Measurements from ENCODE around the gene VRK2.
"Not testable (repeated sequence)": the region's sequence is repeated elsewhere in the genome, so short reads cannot be mapped to it uniquely, and the experiment has no call there.

VRK2 gene

GRCh38 chr2:58055033-58055786, 8.6 kb downstream of the VRK2 start:
- no peak for DNase-seq (ENCODE audit: low read depth)

GRCh38 chr2:58056192-58056916, 9.7 kb downstream of the VRK2 start:
- no peak for DNase-seq (ENCODE audit: low read depth)

- DNase-seq (ENCODE audit: low read depth) = no peak
Observed at GRCh38 chr2:58057707-58058530, 11.3 kb downstream of the VRK2 start.

- peak; percentile 76 for DNase-seq (ENCODE audit: low read depth)
Observed at GRCh38 chr2:58063641-58064040, 17.0 kb downstream of the VRK2 start.

- no peak for DNase-seq (ENCODE audit: low read depth)
Observed at GRCh38 chr2:58064086-58064485, 17.5 kb downstream of the VRK2 start.

- DNase-seq (ENCODE audit: low read depth) = no peak
Observed at GRCh38 chr2:58065248-58065647, 18.6 kb downstream of the VRK2 start.

- no peak for DNase-seq (ENCODE audit: low read depth)
Observed at GRCh38 chr2:58067001-58067400, 20.4 kb downstream of the VRK2 start.

GRCh38 chr2:58070765-58071164, 24.2 kb downstream of the VRK2 start:
- no peak for DNase-seq (ENCODE audit: low read depth)

- DNase-seq (ENCODE audit: low read depth) = no peak
Observed at GRCh38 chr2:58072102-58072501, 25.5 kb downstream of the VRK2 start.

- no peak for DNase-seq (ENCODE audit: low read depth)
Observed at GRCh38 chr2:58073008-58073407, 26.4 kb downstream of the VRK2 start.

- DNase-seq (ENCODE audit: low read depth) = no peak
Observed at GRCh38 chr2:58073751-58074150, 27.1 kb downstream of the VRK2 start.

- DNase-seq (ENCODE audit: low read depth) = no peak
Observed at GRCh38 chr2:58081000-58081399, 34.4 kb downstream of the VRK2 start.

- no peak for DNase-seq (ENCODE audit: low read depth)
Observed at GRCh38 chr2:58089081-58089480, 42.5 kb downstream of the VRK2 start.

GRCh38 chr2:58092772-58093171, 46.2 kb downstream of the VRK2 start:
- DNase-seq (ENCODE audit: low read depth) = not testable (repeated sequence)

GRCh38 chr2:58097025-58097424, 50.4 kb downstream of the VRK2 start:
- no peak for DNase-seq (ENCODE audit: low read depth)

- DNase-seq (ENCODE audit: low read depth) = no peak
Observed at GRCh38 chr2:58098254-58099095, 51.9 kb downstream of the VRK2 start.

- no peak for DNase-seq (ENCODE audit: low read depth)
Observed at GRCh38 chr2:58099096-58099769, 52.6 kb downstream of the VRK2 start.

GRCh38 chr2:58101500-58101899, 54.9 kb downstream of the VRK2 start:
- DNase-seq (ENCODE audit: low read depth) = no peak

- DNase-seq (ENCODE audit: low read depth) = no peak
Observed at GRCh38 chr2:58106896-58107295, 60.3 kb downstream of the VRK2 start.

GRCh38 chr2:58107803-58108710, 61.5 kb downstream of the VRK2 start:
- DNase-seq (ENCODE audit: low read depth) = peak; percentile 92
